ENCODE data around the gene ADAMTS4. TPM values are rescaled to one million over a fixed set of nuclear protein-coding genes. Genes with fewer than 3 reads are reported as not detected.

Gene ADAMTS4
- total and polyA plus RNA-seq, 2 donors (not counting 3 experiments of a cell fraction or from before 2014, with no cell fraction given): 2.5 to 13.6 TPM

DNA sequence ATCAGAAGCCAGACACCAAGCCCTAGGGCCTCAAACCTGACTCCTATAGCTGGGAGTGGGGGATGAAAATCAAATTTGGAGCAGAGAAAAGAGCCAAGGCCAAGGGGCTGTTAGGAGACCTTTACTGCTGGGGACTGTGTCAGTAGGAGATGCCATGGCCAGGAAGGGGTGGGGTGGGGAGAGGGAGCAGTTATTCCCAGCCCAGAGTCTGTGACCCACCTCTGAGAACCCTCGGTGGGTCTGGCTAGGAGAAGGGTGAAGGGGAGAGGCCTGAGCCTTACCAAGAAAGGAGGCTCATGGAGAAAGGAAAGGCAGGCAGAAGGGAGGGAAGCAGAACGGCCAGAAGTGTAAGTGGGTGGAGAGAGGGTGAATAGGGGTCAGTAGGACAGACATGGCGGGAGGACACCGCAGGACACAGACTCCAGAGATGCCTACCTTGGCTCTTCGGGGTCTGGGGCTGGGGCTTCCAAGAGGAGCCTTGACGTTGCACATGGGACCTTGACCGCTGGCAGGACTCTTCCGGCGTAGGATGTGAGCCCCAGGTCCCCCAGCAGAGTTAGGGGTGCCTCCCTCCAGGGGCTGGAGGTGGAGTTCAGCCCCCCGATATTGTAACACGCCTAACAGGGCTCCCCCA lies 1.2 kb downstream of the ADAMTS4 start:
- Histone ChIP-seq H3K9me1 (replicated peaks; ENCODE audit: control insufficient read depth, extremely low read depth, insufficient read depth, low read length) (no peaks in the 10 kb centered on the region), H3K9ac (replicated peaks; ENCODE audit: extremely low read depth, insufficient read depth, low read length) (peak overlapping the region; percentile 42), H4K20me1 (replicated peaks; ENCODE audit: control insufficient read depth, extremely low read depth, insufficient read depth, low read length) (no peaks in the 10 kb centered on the region), H3K9me3 (replicated peaks; ENCODE audit: control insufficient read depth, insufficient read depth, low read length) (no peaks in the 10 kb centered on the region), H2AFZ (ENCODE audit: low read depth, low read length) (peak overlapping the region; percentile 1), H3K4me3 (replicated peaks in 1 of 3; ENCODE audit: insufficient read depth in 1 of 3, low read depth in 1 of 3, low read length in 3 of 3) (peak overlapping the region; percentile 26 to 51 (median 40)), H3K27me3 (ENCODE audit: control insufficient read depth in 2 of 2, insufficient read depth in 2 of 2, low read length in 2 of 2) (no peaks in the 10 kb centered on the region), H3K27ac (ENCODE audit: insufficient read depth, low read depth, low read length) (peak overlapping the region; percentile 98), H3K36me3 (ENCODE audit: control insufficient read depth in 2 of 2, extremely low read depth in 1 of 2, insufficient read depth in 2 of 2, low read length in 2 of 2) (peaks cover 0 to 3% of the 10 kb centered on the region in 2 experiments), H3K79me2 (ENCODE audit: control insufficient read depth, insufficient read depth, low read length) (peaks cover 37% of the 10 kb centered on the region), H3K4me2 (ENCODE audit: insufficient read depth, low read length) (peak overlapping the region; percentile 47), H3K4me1 (ENCODE audit: control insufficient read depth, extremely low read depth, insufficient read depth, low read length) (peaks cover 55% of the 10 kb centered on the region)
- dilution Hi-C loops (cut with MboI; ENCODE audit: extremely low pct_ligation_motif_present, low sequenced_read_pairs): no loop called here
- no TSS peak for BruUV-seq (replicated peaks)
- DNase-seq (ENCODE audit: low read depth, low spot score) (no peak), FAIRE-seq (no peak)
- CTCF ChIA-PET: interaction anchor here (0.6 to 3.2 kb wide), 10 partner anchors 12 to 193 kb away, joined by 3 to 35 read pairs (median 6); partner anchors contain the start of genes PPOX and TOMM40L
- POLR2A ChIA-PET: no interaction called here
- TF ChIP-seq POLR2A (IDR thresholded peaks at IDR 0.05; ENCODE audit: low read depth, low read length) (no peak), EZH2 (IDR thresholded peaks at IDR 0.05; ENCODE audit: borderline replicate concordance, low read depth, low read length, severe bottlenecking) (no peak), CTCF (IDR thresholded peaks at IDR 0.05; ENCODE audit: extremely low read depth in 1 of 2, insufficient read depth in 1 of 2, low read depth in 1 of 2, low read length in 2 of 2) (no peak), FOS (IDR thresholded peaks at IDR 0.05; ENCODE audit: borderline replicate concordance, insufficient read depth, low read length) (no peak), GATA2 (IDR thresholded peaks at IDR 0.05; ENCODE audit: insufficient read depth, insufficient read length, low read depth, low read length) (no peak), MYC (IDR thresholded peaks at IDR 0.05; ENCODE audit: low read depth, low read length) (no peak), POLR2AphosphoS5 (IDR thresholded peaks at IDR 0.05; ENCODE audit: insufficient read depth, low read depth, low read length) (no peak), MAX (IDR thresholded peaks at IDR 0.05; ENCODE audit: insufficient read depth, insufficient read length) (no peak), JUN (IDR thresholded peaks at IDR 0.05; ENCODE audit: borderline replicate concordance, insufficient read depth, insufficient read length, low read depth) (no peak)
- intact Hi-C loops (cut with micrococcal nuclease): no loop called here

Data from endothelial cell of umbilical vein (primary cell).